Measurements from ENCODE around the gene ZNF521.

Gene ZNF521

GRCh38 chr18:25256439-25256838 is 95.5 kb downstream of the ZNF521 start:
- no peak for ATAC-seq
- Mint-ChIP-seq H3K4me3 (no peak overlapping the region), H3K27me3 (peaks cover 3% of the 10 kb centered on the region), H3K36me3 (no peaks in the 10 kb centered on the region), H3K9me3 (no peaks in the 10 kb centered on the region), H3K27ac (no peak overlapping the region), H3K4me1 (no peaks in the 10 kb centered on the region)

GRCh38 chr18:25253779-25254178 is 98.2 kb downstream of the ZNF521 start:
- Mint-ChIP-seq H3K36me3 (no peaks in the 10 kb centered on the region), H3K4me3 (no peak overlapping the region), H3K27me3 (no peaks in the 10 kb centered on the region), H3K27ac (no peak overlapping the region), H3K9me3 (no peaks in the 10 kb centered on the region), H3K4me1 (no peaks in the 10 kb centered on the region)
- ATAC-seq = no peak

- no peak for ATAC-seq
- Mint-ChIP-seq H3K4me1 (no peaks in the 10 kb centered on the region), H3K27ac (no peak overlapping the region), H3K27me3 (no peaks in the 10 kb centered on the region), H3K9me3 (no peaks in the 10 kb centered on the region), H3K36me3 (no peaks in the 10 kb centered on the region), H3K4me3 (no peak overlapping the region)
Measured at GRCh38 chr18:25253136-25253535, 98.8 kb downstream of the ZNF521 start.

GRCh38 chr18:25251068-25251467 is 100.9 kb downstream of the ZNF521 start:
- no peaks in the 10 kb centered on the region for H3K36me3 Mint-ChIP-seq
- H3K4me3 Mint-ChIP-seq = no peak overlapping the region
- no peak for ATAC-seq
- H3K4me1 Mint-ChIP-seq = no peaks in the 10 kb centered on the region
- no peaks in the 10 kb centered on the region for H3K9me3 Mint-ChIP-seq
- H3K27ac Mint-ChIP-seq = no peak overlapping the region
- H3K27me3 Mint-ChIP-seq = no peaks in the 10 kb centered on the region

- ATAC-seq = no peak
Measured at GRCh38 chr18:25250474-25250851, 101.5 kb downstream of the ZNF521 start.

GRCh38 chr18:25248755-25249154 is 103.2 kb downstream of the ZNF521 start:
- Mint-ChIP-seq H3K36me3 (no peaks in the 10 kb centered on the region), H3K9me3 (no peaks in the 10 kb centered on the region), H3K4me3 (no peak overlapping the region), H3K27ac (no peak overlapping the region), H3K27me3 (no peaks in the 10 kb centered on the region), H3K4me1 (no peaks in the 10 kb centered on the region)
- ATAC-seq = no peak

More at GRCh38 chr18:25250474-25250851, 101.5 kb downstream of the ZNF521 start:
- Mint-ChIP-seq H3K4me1 (no peaks in the 10 kb centered on the region), H3K27me3 (no peaks in the 10 kb centered on the region), H3K36me3 (no peaks in the 10 kb centered on the region), H3K27ac (no peak overlapping the region), H3K9me3 (no peaks in the 10 kb centered on the region), H3K4me3 (no peak overlapping the region)

- Mint-ChIP-seq H3K9me3 (no peaks in the 10 kb centered on the region), H3K4me3 (no peak overlapping the region), H3K27me3 (no peaks in the 10 kb centered on the region), H3K27ac (no peak overlapping the region), H3K36me3 (no peaks in the 10 kb centered on the region), H3K4me1 (no peaks in the 10 kb centered on the region)
- no peak for ATAC-seq
Measured at GRCh38 chr18:25247725-25248124, 104.2 kb downstream of the ZNF521 start.

GRCh38 chr18:25244924-25245698 is 106.9 kb downstream of the ZNF521 start:
- Mint-ChIP-seq H3K27me3 (no peaks in the 10 kb centered on the region), H3K4me3 (no peak overlapping the region), H3K4me1 (no peaks in the 10 kb centered on the region), H3K36me3 (no peaks in the 10 kb centered on the region), H3K9me3 (no peaks in the 10 kb centered on the region), H3K27ac (no peak overlapping the region)
- ATAC-seq = no peak

GRCh38 chr18:25244170-25244569 is 107.8 kb downstream of the ZNF521 start:
- Mint-ChIP-seq H3K4me1 (no peaks in the 10 kb centered on the region), H3K9me3 (no peaks in the 10 kb centered on the region), H3K36me3 (no peaks in the 10 kb centered on the region), H3K27ac (no peak overlapping the region), H3K27me3 (no peaks in the 10 kb centered on the region), H3K4me3 (no peak overlapping the region)
- peak; percentile 12 for ATAC-seq

- Mint-ChIP-seq H3K27me3 (no peaks in the 10 kb centered on the region), H3K9me3 (no peaks in the 10 kb centered on the region), H3K4me1 (no peaks in the 10 kb centered on the region), H3K36me3 (no peaks in the 10 kb centered on the region), H3K27ac (no peak overlapping the region), H3K4me3 (no peak overlapping the region)
- no peak for ATAC-seq
Measured at GRCh38 chr18:25243754-25244153, 108.2 kb downstream of the ZNF521 start.

- no peak overlapping the region for H3K27ac Mint-ChIP-seq
Measured at GRCh38 chr18:25243257-25243656, 108.7 kb downstream of the ZNF521 start.

GRCh38 chr18:25240420-25240770 is 111.6 kb downstream of the ZNF521 start:
- Mint-ChIP-seq H3K9me3 (no peaks in the 10 kb centered on the region), H3K36me3 (no peaks in the 10 kb centered on the region), H3K4me1 (no peaks in the 10 kb centered on the region), H3K27ac (no peak overlapping the region), H3K4me3 (no peak overlapping the region), H3K27me3 (no peaks in the 10 kb centered on the region)
- no peak for ATAC-seq

More at GRCh38 chr18:25243257-25243656, 108.7 kb downstream of the ZNF521 start:
- Mint-ChIP-seq H3K27me3 (no peaks in the 10 kb centered on the region), H3K4me1 (no peaks in the 10 kb centered on the region), H3K9me3 (no peaks in the 10 kb centered on the region), H3K36me3 (no peaks in the 10 kb centered on the region), H3K4me3 (no peak overlapping the region)
- ATAC-seq = no peak

- Mint-ChIP-seq H3K9me3 (no peaks in the 10 kb centered on the region), H3K4me1 (no peaks in the 10 kb centered on the region), H3K27me3 (no peaks in the 10 kb centered on the region), H3K4me3 (no peak overlapping the region), H3K27ac (no peak overlapping the region), H3K36me3 (no peaks in the 10 kb centered on the region)
- no peak for ATAC-seq
Measured at GRCh38 chr18:25239581-25240419, 112.2 kb downstream of the ZNF521 start.

- no peaks in the 10 kb centered on the region for H3K9me3 Mint-ChIP-seq
- ATAC-seq = no peak
Measured at GRCh38 chr18:25239151-25239550, 112.8 kb downstream of the ZNF521 start.

GRCh38 chr18:25237571-25238267 is 114.2 kb downstream of the ZNF521 start:
- no peak overlapping the region for H3K4me3 Mint-ChIP-seq
- no peak overlapping the region for H3K27ac Mint-ChIP-seq
- no peaks in the 10 kb centered on the region for H3K4me1 Mint-ChIP-seq
- H3K27me3 Mint-ChIP-seq = no peaks in the 10 kb centered on the region
- H3K9me3 Mint-ChIP-seq = no peaks in the 10 kb centered on the region
- no peak for ATAC-seq
- no peaks in the 10 kb centered on the region for H3K36me3 Mint-ChIP-seq

More at GRCh38 chr18:25239151-25239550, 112.8 kb downstream of the ZNF521 start:
- Mint-ChIP-seq H3K27ac (no peak overlapping the region), H3K36me3 (no peaks in the 10 kb centered on the region), H3K4me3 (no peak overlapping the region), H3K27me3 (no peaks in the 10 kb centered on the region), H3K4me1 (no peaks in the 10 kb centered on the region)

Data from stimulated activated memory B cell treated with anti-CD40 and anti-IgM and Interleukin-4, amounts not matched to agents 10 μg/mL and 1 μg/mL and 100 μg/mL, for 72 hours (primary cell).